K562 (cell line): Measurements from ENCODE around the gene SMYD2. TPM values are rescaled to one million over a fixed set of nuclear protein-coding genes. Genes with fewer than 3 reads are reported as not detected.

Source experiments
- ARHGAP35 ChIP-seq: fragments of 450-650 bp; IDR thresholded peaks from 2 replicates; pipeline ENCODE4 v1.6.1; 2018; ENCODE audit not compliant: partially characterized antibody
- CREB3 ChIP-seq: fragments of 450-650 bp; conservative IDR thresholded peaks from 2 replicates; pipeline ENCODE4 v1.6.1; 2016; ENCODE audit warnings: missing genetic modification characterization, low read depth, mild to moderate bottlenecking, missing compliant biosample characterization, moderate library complexity
- DDX20 ChIP-seq: fragments of 450-650 bp; IDR thresholded peaks from 2 replicates; pipeline ENCODE4 v1.6.1; 2016; ENCODE audit warnings: missing genetic modification characterization, low read depth, mild to moderate bottlenecking, missing compliant biosample characterization, moderate library complexity
- EGR1 ChIP-seq: fragments of 450-650 bp; conservative IDR thresholded peaks from 2 replicates; pipeline ENCODE4 v1.6.1; 2017; ENCODE audit warnings: mild to moderate bottlenecking
- ELF4 ChIP-seq: fragments of 450-650 bp; formaldehyde crosslinking; IDR thresholded peaks from 2 replicates; pipeline ENCODE4 v1.4.0; 2022; ENCODE audit warnings: missing genetic modification characterization
- ETS2 ChIP-seq: IDR thresholded peaks from 2 replicates; pipeline ENCODE4 v1.6.1; 2016; ENCODE audit warnings: borderline replicate concordance, missing genetic modification characterization, mild to moderate bottlenecking, moderate library complexity, missing compliant biosample characterization; ENCODE audit not compliant: poor library complexity, severe bottlenecking
- ETV6 ChIP-seq, 3 experiments: fragments of 150-350 bp in 1 of 3; sonication (generic) in 1 of 3; formaldehyde crosslinking in 1 of 3; IDR thresholded peaks; 2 replicates each; pipeline versions ENCODE4 v1.6.1 to v1.8.0; 2014 to 2022; ENCODE audit warnings: borderline replicate concordance in 2 of 3, low read depth in 2 of 3, antibody characterized with exemption in 1 of 3, low read length in 1 of 3, mild to moderate bottlenecking in 1 of 3, missing genetic modification reagents in 1 of 3
- EZH2 ChIP-seq: IDR thresholded peaks from 2 replicates; pipeline ENCODE4 v1.6.1; 2012; ENCODE audit warnings: low read depth, mild to moderate bottlenecking, inconsistent platforms, low read length, borderline replicate concordance
- GMEB1 ChIP-seq: fragments of 250-450 bp; sonication (Bioruptor Pico); IDR thresholded peaks from 2 replicates; pipeline ENCODE4 v1.4.0; 2020; ENCODE audit warnings: mild to moderate bottlenecking
- HNRNPK ChIP-seq: fragments of 200-400 bp; formaldehyde crosslinking; IDR thresholded peaks from one replicate; pipeline ENCODE4 v1.6.1; 2018; ENCODE audit warnings: mild to moderate bottlenecking, low read depth, low read length; ENCODE audit not compliant: poor library complexity, severe bottlenecking
- ILK ChIP-seq: fragments of 450-650 bp; IDR thresholded peaks from 2 replicates; pipeline ENCODE4 v1.6.1; 2016; ENCODE audit warnings: missing genetic modification characterization, low read depth, mild to moderate bottlenecking, missing compliant biosample characterization, moderate library complexity, borderline replicate concordance
- MEF2A ChIP-seq: IDR thresholded peaks from 2 replicates; pipeline ENCODE4 v1.6.1; 2011; ENCODE audit warnings: low read depth, mild to moderate bottlenecking, low read length, moderate library complexity; ENCODE audit not compliant: control insufficient read depth
- MTA1 ChIP-seq: fragments of 450-650 bp; IDR thresholded peaks from 2 replicates; pipeline ENCODE4 v1.6.1; 2017; ENCODE audit warnings: borderline replicate concordance
- MTA3 ChIP-seq: fragments of 450-650 bp; formaldehyde crosslinking; IDR thresholded peaks from 2 replicates; pipeline ENCODE4 v1.6.1; 2017; ENCODE audit warnings: mild to moderate bottlenecking, borderline replicate concordance
- NFATC3 ChIP-seq: fragments of 450-650 bp; IDR thresholded peaks from 2 replicates; pipeline ENCODE4 v1.6.1; 2017; ENCODE audit warnings: mild to moderate bottlenecking
- NR3C1 ChIP-seq: sonication (generic); formaldehyde crosslinking; IDR thresholded peaks from 2 replicates; pipeline ENCODE4 v1.8.1; 2022; ENCODE audit warnings: missing genetic modification reagents
- PHB2 ChIP-seq: fragments of 450-650 bp; IDR thresholded peaks from 2 replicates; pipeline ENCODE4 v1.6.1; 2017; ENCODE audit warnings: low read depth
- PHF21A ChIP-seq: fragments of 450-650 bp; IDR thresholded peaks from 2 replicates; pipeline ENCODE4 v1.6.1; 2017; ENCODE audit warnings: low read depth, borderline replicate concordance
- RBM17 ChIP-seq: fragments of 200-400 bp; formaldehyde crosslinking; IDR thresholded peaks from 2 replicates; pipeline ENCODE4 v1.6.1; 2017; ENCODE audit warnings: low read depth, mild to moderate bottlenecking, low read length, borderline replicate concordance
- RFX5 ChIP-seq: IDR thresholded peaks from 2 replicates; pipeline ENCODE4 v1.6.1; 2011; ENCODE audit warnings: low read depth, mild to moderate bottlenecking, improper control_type of control experiment, low read length
- SRSF1 ChIP-seq: fragments of 200-400 bp; formaldehyde crosslinking; IDR thresholded peaks from 2 replicates; pipeline ENCODE4 v1.6.1; 2017; ENCODE audit warnings: mild to moderate bottlenecking, low read depth, low read length, moderate library complexity
- TCF7 ChIP-seq: sonication (generic); IDR thresholded peaks from 2 replicates; pipeline ENCODE4 v1.6.1; 2016; ENCODE audit warnings: antibody characterized with exemption, borderline replicate concordance
- ZNF551 ChIP-seq: fragments of 250-450 bp; sonication (Bioruptor Pico); IDR thresholded peaks from 2 replicates; pipeline ENCODE4 v1.5.0; 2021; ENCODE audit warnings: mild to moderate bottlenecking, moderate library complexity
- polyA plus RNA-seq, 8 experiments: library from polyadenylated mRNA; depleted of rRNA in 4 of 8; stranded (reverse) in 5 of 8; unstranded in 3 of 8; fragments of >200 nt; fragmentation: Nextera tagmentation in 2 of 8; fragmentation: Illumina TruSeq in 1 of 8; extraction: Ambion mirVana in 2 of 8; extraction: Trizol in 1 of 8; gene quantifications; 2 replicates each; pipeline versions ENCODE4 v1.2.1 to v1.2.3, GENCODE V29; 2011 to 2014; ENCODE audit warnings: inconsistent platforms in 1 of 8, missing spikeins in 1 of 8
- total RNA-seq, 7 experiments: library from RNA; depleted of rRNA in 6 of 7; stranded (reverse); fragments of >200 nt in 6 of 7; fragmentation: Illumina TruSeq in 2 of 7; extraction: Trizol in 2 of 7; gene quantifications; 2 replicates each; pipeline versions ENCODE4 v1.2.1 to v1.2.3, GENCODE V29; 2011 to 2021; ENCODE audit warnings: low replicate concordance in 1 of 7
- TF ChIP-seq, protein P1 (sequence below): sonication (generic); formaldehyde crosslinking; IDR thresholded peaks from 2 replicates; pipeline ENCODE4 v1.8.1; 2023; ENCODE audit warnings: mild to moderate bottlenecking, missing genetic modification reagents
- TF ChIP-seq, protein P2 (sequence below): fragments of 250-450 bp; sonication (Bioruptor Pico); IDR thresholded peaks from 2 replicates; pipeline ENCODE4 v1.6.1; 2021; ENCODE audit warnings: mild to moderate bottlenecking

The SMYD2 gene
- total and polyA plus RNA-seq, 9 of the 15 experiments (the other 6 are each of a cell fraction or from before 2014, with no cell fraction given): 13.8 to 81.3 (median 39.9) TPM

DNA sequence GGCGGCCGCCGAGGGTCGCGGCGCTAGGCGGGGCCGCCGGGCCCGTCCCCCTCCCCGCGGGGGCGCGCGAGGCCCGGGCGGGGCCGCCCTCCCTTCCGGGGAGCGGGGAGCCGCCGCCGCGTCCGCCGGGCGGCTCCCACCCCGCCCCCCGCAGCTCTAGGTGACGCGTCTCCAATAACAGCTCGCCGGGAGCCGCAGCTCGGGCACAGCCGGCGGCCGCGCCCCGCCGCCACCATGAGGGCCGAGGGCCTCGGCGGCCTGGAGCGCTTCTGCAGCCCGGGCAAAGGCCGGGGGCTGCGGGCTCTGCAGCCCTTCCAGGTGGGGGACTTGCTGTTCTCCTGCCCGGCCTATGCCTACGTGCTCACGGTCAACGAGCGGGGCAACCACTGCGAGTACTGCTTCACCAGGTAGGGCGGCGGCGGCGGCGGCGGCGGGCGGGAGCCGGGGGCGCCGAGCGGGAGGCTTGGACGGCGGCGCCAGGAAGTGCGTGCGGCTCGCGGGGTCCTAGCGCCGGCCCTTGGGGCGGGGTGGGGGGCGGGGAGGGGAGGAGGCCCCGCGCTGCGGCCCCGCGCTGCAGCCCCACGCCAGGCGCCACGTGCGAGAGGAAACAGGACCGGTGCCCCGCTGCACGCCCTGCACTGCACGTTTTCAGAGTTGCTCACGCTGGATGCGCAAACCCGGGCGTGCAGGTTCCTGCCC, at the start of gene SMYD2 (continued):
- no peak for TF ChIP-seq MEF2A
- TF ChIP-seq SRSF1: no peak
- no peak for TF ChIP-seq RBM17
- TF ChIP-seq, protein P1, sequence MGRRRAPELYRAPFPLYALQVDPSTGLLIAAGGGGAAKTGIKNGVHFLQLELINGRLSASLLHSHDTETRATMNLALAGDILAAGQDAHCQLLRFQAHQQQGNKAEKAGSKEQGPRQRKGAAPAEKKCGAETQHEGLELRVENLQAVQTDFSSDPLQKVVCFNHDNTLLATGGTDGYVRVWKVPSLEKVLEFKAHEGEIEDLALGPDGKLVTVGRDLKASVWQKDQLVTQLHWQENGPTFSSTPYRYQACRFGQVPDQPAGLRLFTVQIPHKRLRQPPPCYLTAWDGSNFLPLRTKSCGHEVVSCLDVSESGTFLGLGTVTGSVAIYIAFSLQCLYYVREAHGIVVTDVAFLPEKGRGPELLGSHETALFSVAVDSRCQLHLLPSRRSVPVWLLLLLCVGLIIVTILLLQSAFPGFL (CRISPR knock-in tag): no peak
- no peak for TF ChIP-seq DDX20 (tag)
- TF ChIP-seq ILK (tag): no peak
- no peak for TF ChIP-seq ETV6 (IDR thresholded peaks at IDR 0.05; ENCODE audit: borderline replicate concordance in 1 of 2, low read depth in 2 of 2, low read length in 1 of 2)
- TF ChIP-seq ETV6 (CRISPR knock-in tag; IDR thresholded peaks at IDR 0.05; ENCODE audit: borderline replicate concordance): no peak
- no peak for TF ChIP-seq ARHGAP35
- TF ChIP-seq HNRNPK: no peak
- TF ChIP-seq EZH2: no peak
- no peak for TF ChIP-seq EGR1
- TF ChIP-seq PHF21A: no peak
- no peak for TF ChIP-seq TCF7
- TF ChIP-seq NR3C1 (CRISPR knock-in tag): peak; percentile 48; the same call in 1 of the 2 replicates
- TF ChIP-seq ZNF551 (CRISPR knock-in tag): no peak
- TF ChIP-seq MTA1: no peak
- TF ChIP-seq GMEB1 (CRISPR knock-in tag): peak; percentile 53
- TF ChIP-seq, protein P2, sequence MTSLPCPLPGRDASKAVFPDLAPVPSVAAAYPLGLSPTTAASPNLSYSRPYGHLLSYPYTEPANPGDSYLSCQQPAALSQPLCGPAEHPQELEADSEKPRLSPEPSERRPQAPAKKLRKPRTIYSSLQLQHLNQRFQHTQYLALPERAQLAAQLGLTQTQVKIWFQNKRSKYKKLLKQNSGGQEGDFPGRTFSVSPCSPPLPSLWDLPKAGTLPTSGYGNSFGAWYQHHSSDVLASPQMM (CRISPR knock-in tag): no peak
- TF ChIP-seq PHB2: no peak
- no peak for TF ChIP-seq CREB3 (tag)
- no peak for TF ChIP-seq NFATC3
- no peak for TF ChIP-seq ETS2 (tag)
- no peak for TF ChIP-seq MTA3
- no peak for TF ChIP-seq RFX5
- TF ChIP-seq ELF4 (CRISPR knock-in tag): no peak
